BJ (cell line): ENCODE results near the gene MRPL33. TPM values are rescaled to one million over a fixed set of nuclear protein-coding genes. Genes with fewer than 3 reads are reported as not detected.

ENCODE experiments used
- CTCF ChIA-PET: fragments of 350-600 bp; formaldehyde crosslinking; extraction: SDS; loops from one replicate; lab custom pipeline; 2021; ENCODE audit warnings: antibody characterized with exemption, inconsistent platforms; lab: Yijun Ruan, JAX
- POLR2A ChIA-PET: fragments of 300-600 bp; sonication (Branson Sonifier 250); formaldehyde crosslinking; extraction: SDS; loops from one replicate; lab custom pipeline; 2021; ENCODE audit warnings: antibody characterized with exemption; lab: Charles Lee
- DNase-seq: peaks from one replicate; pipeline ENCODE4 v3.0.0-alpha.2; 2011; ENCODE audit warnings: low read depth
- H3K27me3 ChIP-seq: 2 replicates; pipeline ENCODE4 v1.6.0; 2011; ENCODE audit warnings: low read length; ENCODE audit not compliant: control insufficient read depth, insufficient read depth
- H3K36me3 ChIP-seq: 2 replicates; pipeline ENCODE4 v1.5.1; 2011; ENCODE audit warnings: low read length; ENCODE audit not compliant: control insufficient read depth, insufficient read depth
- H3K4me3 ChIP-seq: 2 replicates; pipeline ENCODE4 v1.5.1; 2011; ENCODE audit warnings: low read depth, mild to moderate bottlenecking, control low read depth, low read length
- polyA plus RNA-seq: library from polyadenylated mRNA; depleted of rRNA; stranded (reverse); fragments of >200 nt; gene quantifications from 2 replicates; pipeline ENCODE4 v1.2.3, GENCODE V29; 2011
- TF ChIP-seq, protein P1 (sequence below): IDR thresholded peaks from 2 replicates; pipeline ENCODE4 v1.5.1; 2011; ENCODE audit warnings: low read depth, mild to moderate bottlenecking, control low read depth, inconsistent platforms, low read length, moderate library complexity; ENCODE audit not compliant: insufficient read depth

Gene MRPL33
- polyA plus RNA-seq, 1 experiment: 31.0 TPM

DNA sequence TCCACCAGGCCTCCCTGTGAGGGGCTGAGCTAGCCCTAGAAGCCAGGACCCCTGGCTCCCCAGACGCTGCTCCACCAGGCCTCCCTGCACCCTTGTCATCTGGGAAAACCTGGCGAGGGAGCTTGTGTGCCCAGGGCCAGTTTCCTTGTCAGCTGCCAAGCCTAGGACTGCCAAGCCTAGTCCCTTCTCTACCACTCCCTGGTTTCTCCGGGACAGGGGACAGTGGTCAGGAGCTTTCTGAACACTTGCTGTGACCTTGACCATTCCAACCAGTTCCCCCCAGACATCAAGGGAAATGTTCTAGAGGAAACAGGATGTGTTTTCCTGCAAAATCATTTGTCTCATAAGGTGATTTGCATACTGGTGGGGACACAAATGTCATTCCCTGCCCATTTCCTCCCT lies 41.3 kb upstream of the MRPL33 start:
- TF ChIP-seq, protein P1, sequence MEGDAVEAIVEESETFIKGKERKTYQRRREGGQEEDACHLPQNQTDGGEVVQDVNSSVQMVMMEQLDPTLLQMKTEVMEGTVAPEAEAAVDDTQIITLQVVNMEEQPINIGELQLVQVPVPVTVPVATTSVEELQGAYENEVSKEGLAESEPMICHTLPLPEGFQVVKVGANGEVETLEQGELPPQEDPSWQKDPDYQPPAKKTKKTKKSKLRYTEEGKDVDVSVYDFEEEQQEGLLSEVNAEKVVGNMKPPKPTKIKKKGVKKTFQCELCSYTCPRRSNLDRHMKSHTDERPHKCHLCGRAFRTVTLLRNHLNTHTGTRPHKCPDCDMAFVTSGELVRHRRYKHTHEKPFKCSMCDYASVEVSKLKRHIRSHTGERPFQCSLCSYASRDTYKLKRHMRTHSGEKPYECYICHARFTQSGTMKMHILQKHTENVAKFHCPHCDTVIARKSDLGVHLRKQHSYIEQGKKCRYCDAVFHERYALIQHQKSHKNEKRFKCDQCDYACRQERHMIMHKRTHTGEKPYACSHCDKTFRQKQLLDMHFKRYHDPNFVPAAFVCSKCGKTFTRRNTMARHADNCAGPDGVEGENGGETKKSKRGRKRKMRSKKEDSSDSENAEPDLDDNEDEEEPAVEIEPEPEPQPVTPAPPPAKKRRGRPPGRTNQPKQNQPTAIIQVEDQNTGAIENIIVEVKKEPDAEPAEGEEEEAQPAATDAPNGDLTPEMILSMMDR: no peak
- ChIA-PET CTCF (interaction anchor here (0.5 kb wide), 1 partner anchor 315 kb away, joined by 3 read pairs; no protein-coding TSS in a partner anchor), POLR2A (no interaction called here)
- Histone ChIP-seq H3K27me3 (no peaks in the 10 kb centered on the region), H3K4me3 (no peak overlapping the region), H3K36me3 (no peaks in the 10 kb centered on the region)
- no peak for DNase-seq

DNA sequence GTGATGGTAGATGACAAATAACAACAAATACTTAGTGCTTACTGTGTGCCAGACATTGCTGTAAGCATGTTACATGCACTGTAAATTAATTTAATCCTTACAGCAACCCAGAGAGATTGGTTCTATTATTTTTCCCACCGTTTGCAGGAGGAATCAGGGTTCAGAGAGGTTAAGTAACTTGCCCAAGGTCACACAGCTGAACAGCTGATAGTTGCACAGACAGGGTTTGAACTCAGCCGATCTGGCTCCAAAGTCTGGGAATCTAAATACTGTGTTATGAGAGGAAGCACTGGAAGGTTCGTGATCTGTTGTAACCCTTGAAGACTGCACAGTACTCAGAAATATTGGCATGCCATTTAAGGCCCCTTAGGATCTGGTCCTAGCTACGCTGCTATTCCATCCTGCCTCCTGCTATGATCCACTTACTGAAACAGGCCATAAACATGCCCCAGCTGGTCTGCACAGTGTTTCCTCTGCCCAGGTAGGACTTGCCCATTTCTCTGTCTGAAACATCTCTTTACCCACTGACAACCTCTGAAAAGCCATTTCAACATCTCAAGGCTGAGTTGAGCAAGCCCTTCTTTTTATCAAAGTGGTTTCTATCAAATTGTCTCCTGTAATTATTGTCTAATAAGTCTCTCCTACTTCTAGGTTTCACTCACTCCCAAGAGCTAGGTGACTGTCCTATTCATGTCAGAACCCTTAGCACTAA lies 40.4 kb upstream of the MRPL33 start:
- TF ChIP-seq, protein P1: no peak
- ChIA-PET POLR2A (no interaction called here), CTCF (interaction anchor here (0.6 to 2.6 kb wide), 2 partner anchors 8 to 49 kb away, joined by 4 to 15 read pairs; no protein-coding TSS in a partner anchor)
- DNase-seq: no peak
- no peaks in the 10 kb centered on the region for H3K36me3 ChIP-seq
- no peaks in the 10 kb centered on the region for H3K27me3 ChIP-seq
- H3K4me3 ChIP-seq: no peak overlapping the region

DNA sequence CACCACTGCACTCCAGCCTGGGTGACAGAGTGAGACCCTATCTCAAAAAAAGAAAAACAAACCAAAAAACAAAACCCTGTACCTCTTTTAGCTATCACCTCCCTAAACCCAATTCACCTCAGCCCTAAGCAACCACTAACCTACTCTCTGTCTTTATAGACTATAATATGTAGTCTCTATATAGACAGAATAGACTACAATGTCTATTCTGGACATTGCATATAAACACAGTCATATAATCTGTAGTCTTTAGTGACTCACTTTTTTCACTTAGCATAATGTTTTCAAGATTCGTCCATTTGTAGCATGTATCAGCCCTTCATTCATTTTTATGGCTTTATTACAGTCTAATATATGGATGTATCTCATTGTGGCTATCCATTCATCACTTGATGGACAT lies 37.2 kb upstream of the MRPL33 start:
- Histone ChIP-seq H3K4me3 (no peak overlapping the region), H3K36me3 (no peaks in the 10 kb centered on the region), H3K27me3 (no peaks in the 10 kb centered on the region)
- no peak for DNase-seq
- POLR2A ChIA-PET: interaction anchor here (0.6 kb wide), 1 partner anchor 669 kb away, joined by 8 read pairs; no protein-coding TSS in a partner anchor
- TF ChIP-seq, protein P1: no peak
- CTCF ChIA-PET: no interaction called here

DNA sequence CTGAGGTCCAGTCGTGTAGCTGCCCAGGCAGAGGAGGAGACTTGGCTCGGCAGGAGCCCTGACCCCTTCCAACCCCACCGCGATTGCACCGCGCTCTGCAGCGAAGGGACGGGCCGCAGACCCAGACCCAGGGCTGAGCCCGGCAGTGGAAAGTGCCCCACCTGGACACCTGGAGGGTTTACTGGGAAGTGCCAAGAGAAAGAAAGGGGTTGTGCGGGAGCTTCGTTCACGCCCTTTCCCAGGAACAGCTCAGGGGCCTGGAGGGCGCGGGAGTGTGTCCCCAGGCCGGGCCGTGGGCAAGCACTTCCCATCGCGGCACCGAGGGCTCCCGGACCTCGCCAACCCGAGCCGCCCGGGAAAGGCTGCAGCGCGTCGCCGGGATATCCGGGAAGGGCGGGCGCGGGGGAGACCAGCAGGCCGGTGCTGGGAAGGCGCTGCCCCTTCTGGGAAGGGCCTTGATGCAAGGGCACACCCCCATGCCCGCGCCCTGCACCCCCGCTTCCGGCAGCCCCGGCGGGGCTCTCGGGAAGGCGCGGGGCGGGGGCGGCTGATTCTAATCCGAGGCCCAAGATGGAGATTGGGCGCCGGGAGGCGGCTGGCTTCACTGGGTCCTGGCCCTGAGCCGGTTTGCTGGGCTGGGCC lies 36.1 kb upstream of the MRPL33 start:
- Histone ChIP-seq H3K4me3 (peak overlapping the region; percentile 38), H3K36me3 (no peaks in the 10 kb centered on the region), H3K27me3 (no peaks in the 10 kb centered on the region)
- POLR2A ChIA-PET: no interaction called here
- DNase-seq: no peak
- TF ChIP-seq, protein P1: no peak
- CTCF ChIA-PET: interaction anchor here (0.7 to 2.4 kb wide), 6 partner anchors 10 to 52 kb away, joined by 3 to 16 read pairs (median 4); no protein-coding TSS in a partner anchor
